Thyroid gland (tissue), 4 donors: Measurements from ENCODE around the gene CDC42BPA.

ENCODE experiments used
- CTCF ChIP-seq, 6 experiments: fragments of 200-600 bp in 3 of 6; fragments of 450-650 bp in 3 of 6; sonication (generic) in 3 of 6; IDR thresholded peaks; one replicate each; pipeline ENCODE4 v1.5.1; 2016 to 2019; ENCODE audit warnings: antibody characterized with exemption in 6 of 6, mild to moderate bottlenecking in 2 of 6, inconsistent platforms in 1 of 6, moderate library complexity in 1 of 6
- POLR2A ChIP-seq, 2 donors: fragments of 450-650 bp; IDR thresholded peaks; one replicate each; pipeline ENCODE4 v1.6.1; 2017; ENCODE audit warnings: antibody characterized with exemption in 2 of 2, mild to moderate bottlenecking in 2 of 2, moderate library complexity in 1 of 2

GRCh38 chr1:227134686-227135314, 183.5 kb downstream of the CDC42BPA start:
- TF ChIP-seq POLR2A (IDR thresholded peaks at IDR 0.05) (no peak), CTCF (IDR thresholded peaks at IDR 0.05) (no peak)
